HEK293T (cell line): Measurements from ENCODE around the gene NT5DC1.
A peak's percentile ranks its signal among the peaks of the same experiment; 100 is the strongest.

ENCODE experiments used
- CTCF ChIA-PET: fragments of 350-600 bp; formaldehyde crosslinking; extraction: SDS; loops from one replicate; lab custom pipeline; 2021; ENCODE audit warnings: antibody characterized with exemption, inconsistent platforms; lab: Yijun Ruan, JAX
- POLR2A ChIA-PET: fragments of 350-600 bp; formaldehyde crosslinking; extraction: SDS; loops from one replicate; lab custom pipeline; 2020; ENCODE audit warnings: antibody characterized with exemption, inconsistent platforms; lab: Yijun Ruan, JAX
- DNase-seq: peaks from one replicate; pipeline ENCODE4 v3.0.0; 2012; ENCODE audit warnings: mixed read lengths; ENCODE audit errors: extremely low spot score
- ARNT ChIP-seq: fragments of 450-650 bp; IDR thresholded peaks from 2 replicates; pipeline ENCODE4 v1.6.1; 2017; ENCODE audit warnings: mild to moderate bottlenecking
- BHLHE40 ChIP-seq: fragments of 450-650 bp; IDR thresholded peaks from 2 replicates; pipeline ENCODE4 v1.6.1; 2016; ENCODE audit warnings: mild to moderate bottlenecking, moderate library complexity, borderline replicate concordance
- CTBP1 ChIP-seq: fragments of 450-650 bp; IDR thresholded peaks from 2 replicates; pipeline ENCODE4 v1.6.1; 2016; ENCODE audit warnings: borderline replicate concordance
- ELF4 ChIP-seq: fragments of 450-650 bp; IDR thresholded peaks from 2 replicates; pipeline ENCODE4 v1.6.1; 2017; ENCODE audit warnings: antibody characterized with exemption
- FOXA1 ChIP-seq: fragments of 450-650 bp; IDR thresholded peaks from 2 replicates; pipeline ENCODE4 v1.6.1; 2016; ENCODE audit warnings: mild to moderate bottlenecking
- FOXK2 ChIP-seq: fragments of 450-650 bp; IDR thresholded peaks from 2 replicates; pipeline ENCODE4 v1.6.1; 2016; ENCODE audit warnings: mild to moderate bottlenecking
- FOXM1 ChIP-seq: fragments of 450-650 bp; IDR thresholded peaks from 2 replicates; pipeline ENCODE4 v1.6.1; 2017; ENCODE audit warnings: mild to moderate bottlenecking, borderline replicate concordance
- HDGF ChIP-seq: fragments of 450-650 bp; IDR thresholded peaks from 2 replicates; pipeline ENCODE4 v1.6.1; 2017; ENCODE audit warnings: antibody characterized with exemption, borderline replicate concordance
- L3MBTL2 ChIP-seq: fragments of 450-650 bp; conservative IDR thresholded peaks from 2 replicates; pipeline ENCODE4 v1.6.1; 2016; ENCODE audit warnings: mild to moderate bottlenecking
- LEF1 ChIP-seq: fragments of 450-650 bp; IDR thresholded peaks from 2 replicates; pipeline ENCODE4 v1.6.1; 2017; ENCODE audit warnings: mild to moderate bottlenecking, borderline replicate concordance
- NFRKB ChIP-seq: fragments of 450-650 bp; IDR thresholded peaks from 2 replicates; pipeline ENCODE4 v1.6.1; 2016; ENCODE audit warnings: mild to moderate bottlenecking, moderate library complexity
- PKNOX1 ChIP-seq: fragments of 450-650 bp; IDR thresholded peaks from 2 replicates; pipeline ENCODE4 v1.6.1; 2016
- SP1 ChIP-seq: fragments of 450-650 bp; IDR thresholded peaks from 2 replicates; pipeline ENCODE4 v1.6.1; 2017
- SUZ12 ChIP-seq: fragments of 450-650 bp; IDR thresholded peaks from 2 replicates; pipeline ENCODE4 v1.6.1; 2016; ENCODE audit warnings: mild to moderate bottlenecking
- TARDBP ChIP-seq: fragments of 450-650 bp; IDR thresholded peaks from 2 replicates; pipeline ENCODE4 v1.6.1; 2016
- ZNF384 ChIP-seq: fragments of 450-650 bp; IDR thresholded peaks from 2 replicates; pipeline ENCODE4 v1.6.1; 2016

NT5DC1 gene

GRCh38 chr6:116145803-116146675 is 45.4 kb downstream of the NT5DC1 start:
- no peak for DNase-seq
- ChIA-PET CTCF (no interaction called here), POLR2A (no interaction called here)
- TF ChIP-seq ZNF384: no peak
- TF ChIP-seq FOXM1: no peak
- TF ChIP-seq L3MBTL2: no peak
- TF ChIP-seq BHLHE40: no peak
- TF ChIP-seq FOXK2: no peak
- no peak for TF ChIP-seq SUZ12
- TF ChIP-seq SP1: no peak
- no peak for TF ChIP-seq HDGF
- no peak for TF ChIP-seq PKNOX1
- TF ChIP-seq ARNT: no peak

GRCh38 chr6:116152620-116153019 is 52.0 kb downstream of the NT5DC1 start:
- ChIA-PET POLR2A (no interaction called here), CTCF (no interaction called here)
- DNase-seq: no peak
- TF ChIP-seq FOXK2: no peak
- no peak for TF ChIP-seq LEF1
- TF ChIP-seq FOXA1: no peak
- TF ChIP-seq NFRKB: no peak
- TF ChIP-seq ZNF384: no peak
- no peak for TF ChIP-seq ELF4
- TF ChIP-seq SUZ12: no peak
- no peak for TF ChIP-seq FOXM1
- TF ChIP-seq ARNT: no peak
- no peak for TF ChIP-seq TARDBP
- TF ChIP-seq L3MBTL2: no peak
- no peak for TF ChIP-seq CTBP1
- TF ChIP-seq BHLHE40: no peak
- TF ChIP-seq SP1: no peak

- POLR2A ChIA-PET: no interaction called here
- no peak for DNase-seq
- TF ChIP-seq ELF4 (peak; percentile 57; the same call in 1 of the 2 replicates), FOXM1 (no peak), HDGF (no peak)
- CTCF ChIA-PET: no interaction called here
Observed at GRCh38 chr6:116154887-116155286, 54.2 kb downstream of the NT5DC1 start.

GRCh38 chr6:116156405-116157326 is 56.0 kb downstream of the NT5DC1 start:
- ChIA-PET CTCF (interaction anchor here (0.5 kb wide), 1 partner anchor 316 kb away, joined by 4 read pairs; no protein-coding TSS in a partner anchor), POLR2A (no interaction called here)
- DNase-seq: no peak
- TF ChIP-seq LEF1 (no peak), FOXM1 (no peak), SP1 (no peak), HDGF (no peak), SUZ12 (no peak), PKNOX1 (no peak), FOXK2 (no peak), ZNF384 (no peak), NFRKB (no peak), ELF4 (no peak), BHLHE40 (no peak), TARDBP (no peak)

- POLR2A ChIA-PET: no interaction called here
Observed at GRCh38 chr6:116157391-116157790, 56.7 kb downstream of the NT5DC1 start.

More at GRCh38 chr6:116157391-116157790, 56.7 kb downstream of the NT5DC1 start:
- DNase-seq: no peak
- TF ChIP-seq CTBP1: no peak
- no peak for TF ChIP-seq FOXM1
- no peak for TF ChIP-seq SUZ12
- no peak for TF ChIP-seq ZNF384
- TF ChIP-seq SP1: no peak
- TF ChIP-seq FOXK2: no peak
- TF ChIP-seq PKNOX1: no peak
- no peak for TF ChIP-seq BHLHE40
- TF ChIP-seq NFRKB: no peak
- no peak for TF ChIP-seq HDGF
- TF ChIP-seq ELF4: no peak
- no peak for TF ChIP-seq LEF1
- no peak for TF ChIP-seq ARNT
- no peak for TF ChIP-seq L3MBTL2
- no peak for TF ChIP-seq TARDBP
- TF ChIP-seq FOXA1: no peak
- CTCF ChIA-PET: no interaction called here
